HG02885 (cell line): ENCODE measurements around the gene PRTFDC1.
"Not testable (repeated sequence)": the region's sequence is repeated elsewhere in the genome, so short reads cannot be mapped to it uniquely, and the experiment has no call there.

Source experiments
- ATAC-seq: cut with Tn5 transposase; IDR thresholded peaks from one replicate; pipeline ENCODE4 v1.9.1; 2021; ENCODE audit warnings: mild to moderate bottlenecking; ENCODE audit not compliant: unreplicated experiment, poor library complexity

Gene PRTFDC1

GRCh38 chr10:24935504-24936292, 16.7 kb downstream of the PRTFDC1 start:
- ATAC-seq = no peak

GRCh38 chr10:24931236-24931635, 21.2 kb downstream of the PRTFDC1 start:
- ATAC-seq = no peak

GRCh38 chr10:24930427-24930826, 22.0 kb downstream of the PRTFDC1 start:
- peak; percentile 93 for ATAC-seq

- ATAC-seq = peak; percentile 15
These were observed 22.5 kb downstream of the PRTFDC1 start for GRCh38 chr10:24929904-24930303.

- no peak for ATAC-seq
These were observed 23.3 kb downstream of the PRTFDC1 start for GRCh38 chr10:24929056-24929544.

- ATAC-seq = no peak
These were observed 24.2 kb downstream of the PRTFDC1 start for GRCh38 chr10:24928163-24928562.

- ATAC-seq = no peak
These were observed 25.8 kb downstream of the PRTFDC1 start for GRCh38 chr10:24926557-24926956.

- no peak for ATAC-seq
These were observed 26.6 kb downstream of the PRTFDC1 start for GRCh38 chr10:24925799-24926198.

- not testable (repeated sequence) for ATAC-seq
These were observed 27.9 kb downstream of the PRTFDC1 start for GRCh38 chr10:24924483-24924882.

GRCh38 chr10:24922222-24922868, 30.1 kb downstream of the PRTFDC1 start:
- ATAC-seq = not testable (repeated sequence)

- ATAC-seq = peak; percentile 98
These were observed 31.2 kb downstream of the PRTFDC1 start for GRCh38 chr10:24920907-24921881.

- ATAC-seq = not testable (repeated sequence)
These were observed 32.2 kb downstream of the PRTFDC1 start for GRCh38 chr10:24920192-24920591.

- ATAC-seq = not testable (repeated sequence)
These were observed 32.8 kb downstream of the PRTFDC1 start for GRCh38 chr10:24919629-24920028.

GRCh38 chr10:24917979-24918378, 34.4 kb downstream of the PRTFDC1 start:
- ATAC-seq = no peak

- no peak for ATAC-seq
These were observed 34.9 kb downstream of the PRTFDC1 start for GRCh38 chr10:24917493-24917892.

- no peak for ATAC-seq
These were observed 36.0 kb downstream of the PRTFDC1 start for GRCh38 chr10:24916365-24916764.

GRCh38 chr10:24915304-24915703, 37.1 kb downstream of the PRTFDC1 start:
- no peak for ATAC-seq

GRCh38 chr10:24914148-24914547, 38.3 kb downstream of the PRTFDC1 start:
- no peak for ATAC-seq

GRCh38 chr10:24912215-24912614, 40.2 kb downstream of the PRTFDC1 start:
- ATAC-seq = no peak

GRCh38 chr10:24911029-24911428, 41.4 kb downstream of the PRTFDC1 start:
- no peak for ATAC-seq
